WTC11 (cell line): ENCODE results near the gene FAM171A1. TPM values are rescaled to one million over a fixed set of nuclear protein-coding genes. Genes with fewer than 3 reads are reported as not detected.
A peak's percentile ranks its signal among the peaks of the same experiment; 100 is the strongest.

Source experiments
- ATAC-seq: fragments of 200-7000 bp; cut with Tn5 transposase; 2 replicates; pipeline ENCODE4 v1.10.0; 2021; ENCODE audit warnings: mild to moderate bottlenecking, moderate library complexity
- CTCF ChIA-PET: fragments of 300-600 bp; sonication (Branson Sonifier 250); formaldehyde crosslinking; loops from one replicate; lab custom pipeline; 2021; ENCODE audit warnings: antibody characterized with exemption; lab: Charles Lee
- POLR2A ChIA-PET: fragments of 350-600 bp; sonication (Branson Sonifier 250); formaldehyde crosslinking; loops from one replicate; lab custom pipeline; 2021; ENCODE audit warnings: antibody characterized with exemption; lab: Charles Lee
- DNase-seq: peaks from one replicate; pipeline ENCODE4 v3.0.0; 2021; ENCODE audit warnings: low spot score
- H3K27ac Mint-ChIP-seq: 2 replicates; pipeline ENCODE4 v1.8.0; 2021; ENCODE audit warnings: mixed read lengths
- H3K27me3 Mint-ChIP-seq: 2 replicates; pipeline ENCODE4 v1.8.0; 2021; ENCODE audit warnings: low read depth, mild to moderate bottlenecking, moderate library complexity, mixed read lengths
- H3K36me3 Mint-ChIP-seq: 2 replicates; pipeline ENCODE4 v1.8.0; 2021; ENCODE audit warnings: mixed read lengths
- H3K4me1 Mint-ChIP-seq: 2 replicates; pipeline ENCODE4 v1.8.0; 2022; ENCODE audit warnings: mixed read lengths
- H3K4me3 Mint-ChIP-seq: 2 replicates; pipeline ENCODE4 v1.8.0; 2021; ENCODE audit warnings: mild to moderate bottlenecking, moderate library complexity, mixed read lengths
- H3K9me3 Mint-ChIP-seq: 2 replicates; pipeline ENCODE4 v1.8.0; 2021; ENCODE audit warnings: mixed read lengths
- FOXP1 ChIP-seq: sonication (generic); formaldehyde crosslinking; IDR thresholded peaks from 2 replicates; pipeline ENCODE4 v1.8.0; 2022; ENCODE audit warnings: missing genetic modification reagents, mild to moderate bottlenecking, moderate library complexity, borderline replicate concordance
- GABPB1 ChIP-seq: sonication (generic); formaldehyde crosslinking; IDR thresholded peaks from 2 replicates; pipeline ENCODE4 v1.8.1; 2023; ENCODE audit warnings: mild to moderate bottlenecking, missing genetic modification reagents
- MXD4 ChIP-seq: fragments of 250-450 bp; sonication (Bioruptor Pico); IDR thresholded peaks from 2 replicates; pipeline ENCODE4 v1.8.0; 2021; ENCODE audit warnings: mild to moderate bottlenecking, moderate library complexity, borderline replicate concordance
- NFYB ChIP-seq: sonication (generic); formaldehyde crosslinking; conservative IDR thresholded peaks from 2 replicates; pipeline ENCODE4 v1.8.0; 2022; ENCODE audit warnings: low read depth, missing genetic modification reagents
- OVOL2 ChIP-seq: fragments of 250-450 bp; sonication (Bioruptor Pico); IDR thresholded peaks from 2 replicates; pipeline ENCODE4 v1.9.0; 2021; ENCODE audit warnings: mild to moderate bottlenecking, borderline replicate concordance
- TP53 ChIP-seq: sonication (generic); formaldehyde crosslinking; IDR thresholded peaks from 2 replicates; pipeline ENCODE4 v1.8.1; 2023; ENCODE audit warnings: mild to moderate bottlenecking, missing genetic modification reagents
- ZNF317 ChIP-seq: sonication (generic); formaldehyde crosslinking; IDR thresholded peaks from 2 replicates; pipeline ENCODE4 v1.8.1; 2023; ENCODE audit warnings: low read depth, mild to moderate bottlenecking, moderate library complexity, missing genetic modification reagents, borderline replicate concordance
- total RNA-seq: library from RNA; stranded (reverse); gene quantifications from 3 replicates; pipeline ENCODE4 v1.2.3, GENCODE V29; 2021
- TF ChIP-seq, protein P1 (sequence below): fragments of 200-600 bp; IDR thresholded peaks from 2 replicates; pipeline ENCODE4 v1.8.0; 2022; ENCODE audit warnings: antibody characterized with exemption
- TF ChIP-seq, protein P2 (sequence below): fragments of 250-450 bp; sonication (Bioruptor Pico); IDR thresholded peaks from 2 replicates; pipeline ENCODE4 v2.1.2; 2022; ENCODE audit warnings: mild to moderate bottlenecking, moderate library complexity
- TF ChIP-seq, protein P3 (sequence below): fragments of 250-450 bp; sonication (Bioruptor Pico); conservative IDR thresholded peaks from 2 replicates; pipeline ENCODE4 v1.9.0; 2021; ENCODE audit warnings: mild to moderate bottlenecking
- TF ChIP-seq, protein P4 (sequence below): fragments of 250-450 bp; sonication (Bioruptor Pico); IDR thresholded peaks from 2 replicates; pipeline ENCODE4 v1.9.0; 2021; ENCODE audit warnings: mild to moderate bottlenecking
- TF ChIP-seq, protein P5 (sequence below): sonication (generic); formaldehyde crosslinking; IDR thresholded peaks from 2 replicates; pipeline ENCODE4 v1.8.1; 2023; ENCODE audit warnings: mild to moderate bottlenecking, missing genetic modification reagents
- TF ChIP-seq, protein P6 (sequence below): sonication (generic); formaldehyde crosslinking; IDR thresholded peaks from 2 replicates; pipeline ENCODE4 v1.8.1; 2023; ENCODE audit warnings: mild to moderate bottlenecking, missing genetic modification reagents, moderate library complexity
- TF ChIP-seq, protein P7 (sequence below): sonication (generic); formaldehyde crosslinking; IDR thresholded peaks from 2 replicates; pipeline ENCODE4 v1.8.0; 2023; ENCODE audit warnings: missing genetic modification reagents, mild to moderate bottlenecking, borderline replicate concordance

FAM171A1 gene
- total RNA-seq, 1 experiment from 2014 or later: 33.9 TPM

DNA sequence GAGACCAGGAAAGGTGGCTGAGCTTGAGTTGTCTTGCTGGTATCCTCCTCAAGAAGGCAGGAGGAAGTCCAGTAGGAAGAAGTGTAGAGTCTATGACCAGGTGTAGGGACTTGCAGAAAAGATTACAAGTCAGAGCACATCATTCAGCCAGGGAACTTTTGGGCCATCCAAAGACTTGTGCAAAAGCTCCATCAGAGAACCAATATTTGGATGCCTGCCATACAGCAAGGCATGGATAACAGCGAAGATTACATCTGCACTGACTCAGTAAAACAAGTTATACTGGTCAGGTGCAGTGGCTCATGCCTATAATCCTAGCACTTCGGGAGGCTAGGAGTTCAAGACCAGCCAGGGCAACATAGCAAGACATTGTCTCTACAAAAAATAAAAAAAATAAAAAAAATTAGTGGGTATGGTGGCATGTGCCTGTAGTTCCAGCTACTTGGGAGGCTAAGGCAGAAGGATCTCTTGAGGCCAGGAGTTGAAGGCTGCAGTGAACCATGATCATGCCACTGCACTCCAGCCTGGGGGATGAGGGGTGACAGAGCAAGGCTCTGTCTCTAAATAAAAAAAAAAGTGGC, 189.4 kb downstream of the FAM171A1 start (continued):
- TF ChIP-seq, protein P1, sequence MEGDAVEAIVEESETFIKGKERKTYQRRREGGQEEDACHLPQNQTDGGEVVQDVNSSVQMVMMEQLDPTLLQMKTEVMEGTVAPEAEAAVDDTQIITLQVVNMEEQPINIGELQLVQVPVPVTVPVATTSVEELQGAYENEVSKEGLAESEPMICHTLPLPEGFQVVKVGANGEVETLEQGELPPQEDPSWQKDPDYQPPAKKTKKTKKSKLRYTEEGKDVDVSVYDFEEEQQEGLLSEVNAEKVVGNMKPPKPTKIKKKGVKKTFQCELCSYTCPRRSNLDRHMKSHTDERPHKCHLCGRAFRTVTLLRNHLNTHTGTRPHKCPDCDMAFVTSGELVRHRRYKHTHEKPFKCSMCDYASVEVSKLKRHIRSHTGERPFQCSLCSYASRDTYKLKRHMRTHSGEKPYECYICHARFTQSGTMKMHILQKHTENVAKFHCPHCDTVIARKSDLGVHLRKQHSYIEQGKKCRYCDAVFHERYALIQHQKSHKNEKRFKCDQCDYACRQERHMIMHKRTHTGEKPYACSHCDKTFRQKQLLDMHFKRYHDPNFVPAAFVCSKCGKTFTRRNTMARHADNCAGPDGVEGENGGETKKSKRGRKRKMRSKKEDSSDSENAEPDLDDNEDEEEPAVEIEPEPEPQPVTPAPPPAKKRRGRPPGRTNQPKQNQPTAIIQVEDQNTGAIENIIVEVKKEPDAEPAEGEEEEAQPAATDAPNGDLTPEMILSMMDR: no peak
- TF ChIP-seq FOXP1 (CRISPR knock-in tag) (no peak), MXD4 (CRISPR knock-in tag) (no peak), NFYB (no peak)
- TF ChIP-seq, protein P2, sequence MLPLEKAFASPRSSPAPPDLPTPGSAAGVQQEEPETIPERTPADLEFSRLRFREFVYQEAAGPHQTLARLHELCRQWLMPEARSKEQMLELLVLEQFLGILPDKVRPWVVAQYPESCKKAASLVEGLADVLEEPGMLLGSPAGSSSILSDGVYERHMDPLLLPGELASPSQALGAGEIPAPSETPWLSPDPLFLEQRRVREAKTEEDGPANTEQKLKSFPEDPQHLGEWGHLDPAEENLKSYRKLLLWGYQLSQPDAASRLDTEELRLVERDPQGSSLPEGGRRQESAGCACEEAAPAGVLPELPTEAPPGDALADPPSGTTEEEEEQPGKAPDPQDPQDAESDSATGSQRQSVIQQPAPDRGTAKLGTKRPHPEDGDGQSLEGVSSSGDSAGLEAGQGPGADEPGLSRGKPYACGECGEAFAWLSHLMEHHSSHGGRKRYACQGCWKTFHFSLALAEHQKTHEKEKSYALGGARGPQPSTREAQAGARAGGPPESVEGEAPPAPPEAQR (CRISPR knock-in tag): no peak
- TF ChIP-seq, protein P3, sequence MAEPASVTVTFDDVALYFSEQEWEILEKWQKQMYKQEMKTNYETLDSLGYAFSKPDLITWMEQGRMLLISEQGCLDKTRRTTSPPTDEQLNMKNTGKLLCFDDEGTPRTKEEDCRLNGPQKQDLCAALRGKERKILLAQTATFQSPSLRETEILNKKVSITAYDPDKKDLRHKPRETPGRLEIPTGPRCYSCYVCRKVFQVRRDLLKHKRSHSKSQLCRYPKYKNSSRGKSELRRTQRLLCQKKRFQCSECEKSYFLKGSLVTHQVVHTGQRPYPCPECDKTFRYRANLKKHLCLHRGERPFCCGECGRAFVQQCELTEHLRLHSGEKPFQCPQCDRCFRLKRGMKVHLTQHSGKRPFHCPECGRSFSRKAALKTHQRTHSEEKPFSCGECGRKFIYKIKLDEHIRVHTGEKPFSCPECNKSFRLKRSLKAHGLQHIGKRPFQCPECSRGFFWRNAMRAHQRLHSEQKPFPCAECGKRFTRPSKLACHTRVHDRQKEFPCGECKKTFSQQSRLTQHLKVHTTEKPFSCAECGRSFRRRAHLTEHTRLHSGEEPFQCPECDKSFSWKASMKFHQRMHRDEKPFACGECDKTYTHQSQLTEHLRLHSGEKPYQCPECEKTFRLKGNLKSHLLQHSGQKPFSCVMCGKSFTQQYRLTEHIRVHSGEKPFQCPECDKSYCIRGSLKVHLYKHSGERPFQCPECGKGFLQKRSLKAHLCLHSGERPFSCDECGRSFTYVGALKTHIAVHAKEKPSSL (CRISPR knock-in tag): no peak
- TF ChIP-seq, protein P4, sequence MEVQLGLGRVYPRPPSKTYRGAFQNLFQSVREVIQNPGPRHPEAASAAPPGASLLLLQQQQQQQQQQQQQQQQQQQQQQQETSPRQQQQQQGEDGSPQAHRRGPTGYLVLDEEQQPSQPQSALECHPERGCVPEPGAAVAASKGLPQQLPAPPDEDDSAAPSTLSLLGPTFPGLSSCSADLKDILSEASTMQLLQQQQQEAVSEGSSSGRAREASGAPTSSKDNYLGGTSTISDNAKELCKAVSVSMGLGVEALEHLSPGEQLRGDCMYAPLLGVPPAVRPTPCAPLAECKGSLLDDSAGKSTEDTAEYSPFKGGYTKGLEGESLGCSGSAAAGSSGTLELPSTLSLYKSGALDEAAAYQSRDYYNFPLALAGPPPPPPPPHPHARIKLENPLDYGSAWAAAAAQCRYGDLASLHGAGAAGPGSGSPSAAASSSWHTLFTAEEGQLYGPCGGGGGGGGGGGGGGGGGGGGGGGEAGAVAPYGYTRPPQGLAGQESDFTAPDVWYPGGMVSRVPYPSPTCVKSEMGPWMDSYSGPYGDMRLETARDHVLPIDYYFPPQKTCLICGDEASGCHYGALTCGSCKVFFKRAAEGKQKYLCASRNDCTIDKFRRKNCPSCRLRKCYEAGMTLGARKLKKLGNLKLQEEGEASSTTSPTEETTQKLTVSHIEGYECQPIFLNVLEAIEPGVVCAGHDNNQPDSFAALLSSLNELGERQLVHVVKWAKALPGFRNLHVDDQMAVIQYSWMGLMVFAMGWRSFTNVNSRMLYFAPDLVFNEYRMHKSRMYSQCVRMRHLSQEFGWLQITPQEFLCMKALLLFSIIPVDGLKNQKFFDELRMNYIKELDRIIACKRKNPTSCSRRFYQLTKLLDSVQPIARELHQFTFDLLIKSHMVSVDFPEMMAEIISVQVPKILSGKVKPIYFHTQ: no peak
- TF ChIP-seq, all 79 proteins: peak for 0

DNA sequence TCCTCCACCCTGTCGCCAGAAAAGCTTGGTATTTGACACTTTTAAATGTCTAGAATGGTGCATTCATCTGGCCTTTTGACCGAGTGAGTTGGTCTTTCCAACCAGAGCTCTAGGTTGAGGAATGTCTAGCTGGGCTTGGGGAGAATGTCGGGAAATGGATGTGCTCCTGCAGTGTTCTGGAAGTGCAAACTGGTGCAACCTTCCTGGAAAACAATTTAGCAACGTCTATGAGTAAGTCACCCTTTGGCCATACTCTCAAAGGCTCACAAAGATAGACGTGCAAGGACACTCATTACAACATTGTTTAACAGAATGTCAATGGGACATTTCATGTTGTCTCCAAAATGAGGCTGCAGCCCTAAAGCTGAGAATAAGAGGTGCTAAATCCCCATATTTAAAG, 190.4 kb downstream of the FAM171A1 start:
- Mint-ChIP-seq H3K9me3 (peaks cover under 1% of the 10 kb centered on the region), H3K4me3 (no peak overlapping the region), H3K27ac (no peak overlapping the region), H3K4me1 (peaks cover 8% of the 10 kb centered on the region), H3K36me3 (no peaks in the 10 kb centered on the region), H3K27me3 (no peaks in the 10 kb centered on the region)
- ChIA-PET CTCF (interaction anchor here (1.2 to 1.5 kb wide), 2 partner anchors 13 to 18 kb away, joined by 3 read pairs; no protein-coding TSS in a partner anchor), POLR2A (no interaction called here)
- ATAC-seq (no peak), DNase-seq (no peak)
- TF ChIP-seq GABPB1 (CRISPR knock-in tag) (peak; percentile 70; the same call in 1 of the 2 replicates), OVOL2 (CRISPR knock-in tag) (no peak)

DNA sequence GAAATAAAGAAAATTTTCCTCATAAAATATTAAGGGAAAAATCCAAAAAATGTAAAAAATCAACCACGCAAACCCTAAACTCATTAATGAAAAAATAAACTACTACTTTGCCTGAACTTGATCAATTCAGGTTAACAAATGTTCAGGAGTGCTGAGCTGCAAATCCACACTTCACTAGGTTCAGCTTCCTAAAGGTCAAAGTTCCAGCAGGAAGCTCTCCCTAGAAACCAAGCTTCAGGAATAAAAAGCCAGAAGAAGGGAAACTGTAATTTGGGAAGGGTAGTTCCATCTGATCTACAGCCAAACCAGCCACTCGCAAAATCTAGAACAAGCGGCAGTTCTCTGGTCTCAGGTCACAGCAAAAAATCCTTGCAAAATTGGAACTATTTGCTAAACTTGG, 194.8 kb downstream of the FAM171A1 start:
- ChIA-PET POLR2A (no interaction called here), CTCF (no interaction called here)
- no peaks in the 10 kb centered on the region for H3K27me3 Mint-ChIP-seq
- no peaks in the 10 kb centered on the region for H3K4me1 Mint-ChIP-seq
- no peak overlapping the region for H3K27ac Mint-ChIP-seq
- no peaks in the 10 kb centered on the region for H3K36me3 Mint-ChIP-seq
- ATAC-seq: no peak
- no peak for TF ChIP-seq ZNF317 (CRISPR knock-in tag)
- no peak for DNase-seq
- H3K4me3 Mint-ChIP-seq: no peak overlapping the region
- H3K9me3 Mint-ChIP-seq: peaks cover 5% of the 10 kb centered on the region

DNA sequence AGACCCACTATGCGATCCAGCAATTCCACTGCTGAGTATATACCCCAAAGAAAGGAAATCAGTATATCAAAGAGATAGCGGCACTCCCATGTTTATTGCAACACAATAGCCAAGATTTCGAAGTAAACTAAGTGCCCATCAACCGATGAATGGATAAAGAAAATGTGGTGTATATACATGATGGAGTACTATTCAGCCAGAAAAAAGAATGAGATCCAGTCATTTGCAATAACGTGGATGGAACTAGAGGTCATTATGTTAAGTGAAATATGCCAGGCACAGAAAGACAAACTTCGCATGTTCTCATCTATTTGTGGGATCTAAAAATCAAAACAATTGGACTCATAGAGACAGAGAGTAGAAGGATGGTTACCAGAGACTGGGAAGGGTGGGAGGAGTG, 195.5 kb downstream of the FAM171A1 start:
- no peak for DNase-seq
- Mint-ChIP-seq H3K4me1 (no peaks in the 10 kb centered on the region), H3K4me3 (no peak overlapping the region), H3K9me3 (peaks cover 5% of the 10 kb centered on the region), H3K27me3 (peaks cover 2% of the 10 kb centered on the region; the same call in 1 of the 2 replicates), H3K36me3 (no peaks in the 10 kb centered on the region), H3K27ac (no peak overlapping the region)
- no peak for ATAC-seq
- POLR2A ChIA-PET: no interaction called here
- CTCF ChIA-PET: no interaction called here
- TF ChIP-seq, protein P5, sequence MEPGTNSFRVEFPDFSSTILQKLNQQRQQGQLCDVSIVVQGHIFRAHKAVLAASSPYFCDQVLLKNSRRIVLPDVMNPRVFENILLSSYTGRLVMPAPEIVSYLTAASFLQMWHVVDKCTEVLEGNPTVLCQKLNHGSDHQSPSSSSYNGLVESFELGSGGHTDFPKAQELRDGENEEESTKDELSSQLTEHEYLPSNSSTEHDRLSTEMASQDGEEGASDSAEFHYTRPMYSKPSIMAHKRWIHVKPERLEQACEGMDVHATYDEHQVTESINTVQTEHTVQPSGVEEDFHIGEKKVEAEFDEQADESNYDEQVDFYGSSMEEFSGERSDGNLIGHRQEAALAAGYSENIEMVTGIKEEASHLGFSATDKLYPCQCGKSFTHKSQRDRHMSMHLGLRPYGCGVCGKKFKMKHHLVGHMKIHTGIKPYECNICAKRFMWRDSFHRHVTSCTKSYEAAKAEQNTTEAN (CRISPR knock-in tag): no peak
- TF ChIP-seq, protein P6, sequence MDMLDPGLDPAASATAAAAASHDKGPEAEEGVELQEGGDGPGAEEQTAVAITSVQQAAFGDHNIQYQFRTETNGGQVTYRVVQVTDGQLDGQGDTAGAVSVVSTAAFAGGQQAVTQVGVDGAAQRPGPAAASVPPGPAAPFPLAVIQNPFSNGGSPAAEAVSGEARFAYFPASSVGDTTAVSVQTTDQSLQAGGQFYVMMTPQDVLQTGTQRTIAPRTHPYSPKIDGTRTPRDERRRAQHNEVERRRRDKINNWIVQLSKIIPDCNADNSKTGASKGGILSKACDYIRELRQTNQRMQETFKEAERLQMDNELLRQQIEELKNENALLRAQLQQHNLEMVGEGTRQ (CRISPR knock-in tag): no peak
- no peak for TF ChIP-seq TP53 (CRISPR knock-in tag)
- TF ChIP-seq, protein P7, sequence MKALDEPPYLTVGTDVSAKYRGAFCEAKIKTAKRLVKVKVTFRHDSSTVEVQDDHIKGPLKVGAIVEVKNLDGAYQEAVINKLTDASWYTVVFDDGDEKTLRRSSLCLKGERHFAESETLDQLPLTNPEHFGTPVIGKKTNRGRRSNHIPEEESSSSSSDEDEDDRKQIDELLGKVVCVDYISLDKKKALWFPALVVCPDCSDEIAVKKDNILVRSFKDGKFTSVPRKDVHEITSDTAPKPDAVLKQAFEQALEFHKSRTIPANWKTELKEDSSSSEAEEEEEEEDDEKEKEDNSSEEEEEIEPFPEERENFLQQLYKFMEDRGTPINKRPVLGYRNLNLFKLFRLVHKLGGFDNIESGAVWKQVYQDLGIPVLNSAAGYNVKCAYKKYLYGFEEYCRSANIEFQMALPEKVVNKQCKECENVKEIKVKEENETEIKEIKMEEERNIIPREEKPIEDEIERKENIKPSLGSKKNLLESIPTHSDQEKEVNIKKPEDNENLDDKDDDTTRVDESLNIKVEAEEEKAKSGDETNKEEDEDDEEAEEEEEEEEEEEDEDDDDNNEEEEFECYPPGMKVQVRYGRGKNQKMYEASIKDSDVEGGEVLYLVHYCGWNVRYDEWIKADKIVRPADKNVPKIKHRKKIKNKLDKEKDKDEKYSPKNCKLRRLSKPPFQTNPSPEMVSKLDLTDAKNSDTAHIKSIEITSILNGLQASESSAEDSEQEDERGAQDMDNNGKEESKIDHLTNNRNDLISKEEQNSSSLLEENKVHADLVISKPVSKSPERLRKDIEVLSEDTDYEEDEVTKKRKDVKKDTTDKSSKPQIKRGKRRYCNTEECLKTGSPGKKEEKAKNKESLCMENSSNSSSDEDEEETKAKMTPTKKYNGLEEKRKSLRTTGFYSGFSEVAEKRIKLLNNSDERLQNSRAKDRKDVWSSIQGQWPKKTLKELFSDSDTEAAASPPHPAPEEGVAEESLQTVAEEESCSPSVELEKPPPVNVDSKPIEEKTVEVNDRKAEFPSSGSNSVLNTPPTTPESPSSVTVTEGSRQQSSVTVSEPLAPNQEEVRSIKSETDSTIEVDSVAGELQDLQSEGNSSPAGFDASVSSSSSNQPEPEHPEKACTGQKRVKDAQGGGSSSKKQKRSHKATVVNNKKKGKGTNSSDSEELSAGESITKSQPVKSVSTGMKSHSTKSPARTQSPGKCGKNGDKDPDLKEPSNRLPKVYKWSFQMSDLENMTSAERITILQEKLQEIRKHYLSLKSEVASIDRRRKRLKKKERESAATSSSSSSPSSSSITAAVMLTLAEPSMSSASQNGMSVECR: no peak
